Endometrial microvascular endothelial cells (primary cell): ENCODE data around the gene TP53I13. TPM values are rescaled to one million over a fixed set of nuclear protein-coding genes. Genes with fewer than 3 reads are reported as not detected.
"Not testable (repeated sequence)": the region's sequence is repeated elsewhere in the genome, so short reads cannot be mapped to it uniquely, and the experiment has no call there.

Experiments used
- in situ Hi-C: cut with HindIII; loops from 2 replicates; pipeline ENCODE4 v1.10.0; 2017; ENCODE audit warnings: low sequenced_read_pairs, low pct_unique_long_range_greater_than_20kb; ENCODE audit errors: inconsistent ontology term
- total RNA-seq: library from RNA; depleted of rRNA; stranded (reverse); fragments of >200 nt; gene quantifications from one replicate; pipeline ENCODE4 v1.2.3, GENCODE V29; 2015; ENCODE audit errors: inconsistent ontology term

Gene TP53I13
- 23.3 TPM for total RNA-seq

- in situ Hi-C loops: no loop called here
Observed at GRCh38 chr17:29568331-29569244, at the start of gene TP53I13. Gene TP53I13, plus strand, starts transcription at chr17:29568701. Its CDS starts 58 bp downstream, at chr17:29568759.

GRCh38 chr17:29524692-29525091 is 43.8 kb upstream of the TP53I13 start:
- in situ Hi-C loops: no loop called here

GRCh38 chr17:29526322-29526721 is 42.2 kb upstream of the TP53I13 start:
- in situ Hi-C loops: no loop called here

- in situ Hi-C loops: no loop called here
Observed at GRCh38 chr17:29533976-29534375, 34.5 kb upstream of the TP53I13 start.

GRCh38 chr17:29544066-29544465 is 24.4 kb upstream of the TP53I13 start:
- in situ Hi-C loops: no loop called here

- in situ Hi-C loops: no loop called here
Observed at GRCh38 chr17:29546085-29546484, 22.4 kb upstream of the TP53I13 start.

GRCh38 chr17:29546830-29547229 is 21.7 kb upstream of the TP53I13 start:
- in situ Hi-C loops: no loop called here

GRCh38 chr17:29549177-29549923 is 19.2 kb upstream of the TP53I13 start:
- in situ Hi-C loops: no loop called here

- in situ Hi-C loops: no loop called here
Observed at GRCh38 chr17:29555840-29556239, 12.7 kb upstream of the TP53I13 start.

GRCh38 chr17:29557085-29557738 is 11.3 kb upstream of the TP53I13 start:
- in situ Hi-C loops: no loop called here

- in situ Hi-C loops: no loop called here
Observed at GRCh38 chr17:29557739-29558116, 10.8 kb upstream of the TP53I13 start.

GRCh38 chr17:29558139-29558538 is 10.4 kb upstream of the TP53I13 start:
- in situ Hi-C loops: not testable (repeated sequence)

- in situ Hi-C loops: no loop called here
Observed at GRCh38 chr17:29559640-29560039, 8.9 kb upstream of the TP53I13 start.

- in situ Hi-C loops: no loop called here
Observed at GRCh38 chr17:29560316-29560715, 8.2 kb upstream of the TP53I13 start.

GRCh38 chr17:29561554-29562517 is 6.7 kb upstream of the TP53I13 start:
- in situ Hi-C loops: no loop called here

GRCh38 chr17:29562615-29563014 is 5.9 kb upstream of the TP53I13 start:
- in situ Hi-C loops: no loop called here

GRCh38 chr17:29563816-29564215 is 4.7 kb upstream of the TP53I13 start:
- in situ Hi-C loops: no loop called here

- in situ Hi-C loops: no loop called here
Observed at GRCh38 chr17:29565643-29566472, 2.6 kb upstream of the TP53I13 start.
